Stimulated activated CD4-positive, alpha-beta T cell treated with anti-CD3 and anti-CD28 coated beads, Interleukin-2, amount 100 ng/mL, for 24 hours (primary cell): Measurements from ENCODE around the gene ACSS1.

Experiments used
- DNase-seq, 2 donors: peaks; one replicate each; pipeline ENCODE4 v3.0.0-alpha.2; 2020

The ACSS1 gene

GRCh38 chr20:25078662-25079061 is 20.7 kb upstream of the ACSS1 start:
- peak in 1 of 2 donors; percentile 11 for DNase-seq

GRCh38 chr20:25077610-25078169 is 19.8 kb upstream of the ACSS1 start:
- peak in 1 of 2 donors; percentile 17 for DNase-seq

GRCh38 chr20:25076731-25077609 is 19.0 kb upstream of the ACSS1 start:
- DNase-seq: peak in 1 of 2 donors; percentile 17

- peak in 1 of 2 donors; percentile 9 for DNase-seq
Measured at GRCh38 chr20:25076201-25076600, 18.3 kb upstream of the ACSS1 start.

- peak in 1 of 2 donors; percentile 6 for DNase-seq
Measured at GRCh38 chr20:25073544-25073943, 15.6 kb upstream of the ACSS1 start.

GRCh38 chr20:25072226-25072811 is 14.4 kb upstream of the ACSS1 start:
- peak in 1 of 2 donors; percentile 9 for DNase-seq

- peak in 1 of 2 donors; percentile 13 for DNase-seq
Measured at GRCh38 chr20:25071734-25072133, 13.8 kb upstream of the ACSS1 start.

- peak in 1 of 2 donors; percentile 11 for DNase-seq
Measured at GRCh38 chr20:25070821-25071473, 13.0 kb upstream of the ACSS1 start.

GRCh38 chr20:25067102-25067987 is 9.4 kb upstream of the ACSS1 start:
- DNase-seq: no peak

- DNase-seq: no peak
Measured at GRCh38 chr20:25066386-25066785, 8.4 kb upstream of the ACSS1 start.

- DNase-seq: peak; percentile 59 to 68
Measured at GRCh38 chr20:25065625-25066338, 7.8 kb upstream of the ACSS1 start.

GRCh38 chr20:25065072-25065624 is 7.2 kb upstream of the ACSS1 start:
- DNase-seq: no peak

GRCh38 chr20:25064561-25065071 is 6.7 kb upstream of the ACSS1 start:
- no peak for DNase-seq

- no peak for DNase-seq
Measured at GRCh38 chr20:25063981-25064380, 6.0 kb upstream of the ACSS1 start.

GRCh38 chr20:25063546-25063945 is 5.6 kb upstream of the ACSS1 start:
- DNase-seq: no peak

GRCh38 chr20:25062841-25063240 is 4.9 kb upstream of the ACSS1 start:
- DNase-seq: no peak

GRCh38 chr20:25061821-25062530 is 4.0 kb upstream of the ACSS1 start:
- no peak for DNase-seq

GRCh38 chr20:25061103-25061799 is 3.3 kb upstream of the ACSS1 start:
- no peak for DNase-seq

- DNase-seq: no peak
Measured at GRCh38 chr20:25059866-25060465, 2.0 kb upstream of the ACSS1 start.
